ENCODE data around the gene MIR17HG. TPM values are rescaled to one million over a fixed set of nuclear protein-coding genes. Genes with fewer than 3 reads are reported as not detected.

Gene MIR17HG
- total RNA-seq, 4 donors from 2014 or later, result 0.51 to 1.3 TPM; not detected in 2

- intact Hi-C loops (cut with DNase I; ENCODE audit: low total_unique reads), result no loop called here
- no peak for DNase-seq
- H3K27me3 ChIP-seq, result no peaks in the 10 kb centered on the region
- ATAC-seq, result no peak
- no peaks in the 10 kb centered on the region for H3K9me3 ChIP-seq
- H3K4me3 ChIP-seq, result no peak overlapping the region
- no peak overlapping the region for H3K27ac ChIP-seq
- TF ChIP-seq POLR2A (IDR thresholded peaks at IDR 0.05) (no peak), CTCF (IDR thresholded peaks at IDR 0.05 in 4 of 5, conservative IDR thresholded peaks at IDR 0.05 in 1 of 5) (no peak)
- no peaks in the 10 kb centered on the region for H3K36me3 ChIP-seq
- in situ Hi-C loops (cut with MboI; ENCODE audit: low sequenced_read_pairs in 4 of 4), result no loop called here
- H3K4me1 ChIP-seq, result no peaks in the 10 kb centered on the region
Measured at GRCh38 chr13:91304741-91305140, 42.7 kb upstream of the MIR17HG start.

- intact Hi-C loops (cut with DNase I; ENCODE audit: low total_unique reads), result no loop called here
- in situ Hi-C loops (cut with MboI; ENCODE audit: low sequenced_read_pairs in 4 of 4), result no loop called here
- no peaks in the 10 kb centered on the region for H3K36me3 ChIP-seq
- ATAC-seq, result no peak
- no peaks in the 10 kb centered on the region for H3K4me1 ChIP-seq
- H3K4me3 ChIP-seq, result no peak overlapping the region
- H3K27me3 ChIP-seq, result no peaks in the 10 kb centered on the region
- TF ChIP-seq CTCF (IDR thresholded peaks at IDR 0.05 in 4 of 5, conservative IDR thresholded peaks at IDR 0.05 in 1 of 5) (no peak), POLR2A (IDR thresholded peaks at IDR 0.05) (no peak)
- no peak for DNase-seq
- H3K27ac ChIP-seq, result no peak overlapping the region
- no peaks in the 10 kb centered on the region for H3K9me3 ChIP-seq
Measured at GRCh38 chr13:91305652-91306051, 41.8 kb upstream of the MIR17HG start.

DNA sequence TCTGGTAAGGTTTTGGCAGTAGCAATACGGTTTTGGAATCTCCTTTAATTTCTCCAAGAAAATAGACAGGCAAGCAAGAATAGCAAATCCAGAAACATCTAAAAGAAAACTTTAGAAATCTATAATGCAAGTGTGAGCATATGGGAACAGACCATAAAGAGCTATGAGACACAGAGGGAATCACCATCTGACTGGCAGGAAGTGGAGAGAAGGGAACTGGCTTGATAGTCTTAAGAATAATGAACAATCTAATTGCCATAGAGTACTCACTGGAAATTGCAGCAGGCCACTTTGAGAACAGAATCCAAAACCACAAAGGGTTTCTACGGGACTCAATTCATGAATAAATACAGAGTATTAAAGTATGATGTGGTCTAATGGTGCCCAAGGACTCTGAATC, 39.6 kb upstream of the MIR17HG start:
- DNase-seq (no peak), ATAC-seq (no peak)
- in situ Hi-C loops (cut with MboI; ENCODE audit: low sequenced_read_pairs in 4 of 4) (no loop called here), intact Hi-C loops (cut with DNase I; ENCODE audit: low total_unique reads) (no loop called here)
- no peaks in the 10 kb centered on the region for H3K27me3 ChIP-seq
- no peaks in the 10 kb centered on the region for H3K36me3 ChIP-seq
- no peaks in the 10 kb centered on the region for H3K4me1 ChIP-seq
- H3K27ac ChIP-seq, result no peak overlapping the region
- no peak overlapping the region for H3K4me3 ChIP-seq
- H3K9me3 ChIP-seq, result no peaks in the 10 kb centered on the region
- TF ChIP-seq CTCF (IDR thresholded peaks at IDR 0.05 in 4 of 5, conservative IDR thresholded peaks at IDR 0.05 in 1 of 5), result no peak
- no peak for TF ChIP-seq POLR2A (IDR thresholded peaks at IDR 0.05)

GRCh38 chr13:91308299-91308698, 39.2 kb upstream of the MIR17HG start:
- Histone ChIP-seq H3K36me3 (no peaks in the 10 kb centered on the region), H3K27me3 (peaks cover 0 to 4% (median 0%) of the 10 kb centered on the region in 3 donors), H3K27ac (no peak overlapping the region), H3K9me3 (no peaks in the 10 kb centered on the region), H3K4me1 (peaks cover 0 to 2% of the 10 kb centered on the region in 2 donors), H3K4me3 (no peak overlapping the region)
- TF ChIP-seq POLR2A (IDR thresholded peaks at IDR 0.05), result no peak
- TF ChIP-seq CTCF (IDR thresholded peaks at IDR 0.05 in 4 of 5, conservative IDR thresholded peaks at IDR 0.05 in 1 of 5), result no peak
- intact Hi-C loops (cut with DNase I; ENCODE audit: low total_unique reads), result no loop called here
- ATAC-seq (no peak), DNase-seq (no peak)
- in situ Hi-C loops (cut with MboI; ENCODE audit: low sequenced_read_pairs in 4 of 4), result no loop called here

DNA sequence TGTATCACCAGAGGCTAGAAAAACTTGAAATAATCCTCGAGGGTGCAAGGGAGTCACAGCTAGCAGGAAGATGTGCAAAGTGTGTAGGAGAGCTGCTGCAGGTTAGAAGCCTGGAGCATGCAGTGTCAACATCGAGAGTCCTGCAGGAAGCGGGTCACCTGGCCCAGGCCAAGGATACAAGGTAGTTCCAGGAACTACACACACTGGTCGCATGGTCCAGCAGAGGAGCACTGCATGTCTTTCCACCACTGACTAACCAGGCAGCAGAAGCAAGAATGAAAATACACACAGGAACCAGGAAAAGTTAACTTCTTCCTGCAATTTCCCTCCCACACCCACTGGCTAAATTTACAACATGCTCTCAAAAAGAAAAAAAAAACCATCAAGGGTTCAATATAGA, 36.0 kb upstream of the MIR17HG start:
- no peak overlapping the region for H3K27ac ChIP-seq
- no peak overlapping the region for H3K4me3 ChIP-seq
- DNase-seq, result no peak
- ATAC-seq, result no peak
- in situ Hi-C loops (cut with MboI; ENCODE audit: low sequenced_read_pairs in 4 of 4), result no loop called here
- H3K9me3 ChIP-seq, result no peaks in the 10 kb centered on the region
- H3K27me3 ChIP-seq, result peaks cover 4 to 17% (median 6%) of the 10 kb centered on the region in 3 donors
- intact Hi-C loops (cut with DNase I; ENCODE audit: low total_unique reads), result loop anchor here (5.0 kb wide), 2 partner anchors 36 to 411 kb away; partner anchors contain the start of gene MIR17HG
- TF ChIP-seq CTCF (IDR thresholded peaks at IDR 0.05 in 4 of 5, conservative IDR thresholded peaks at IDR 0.05 in 1 of 5), result no peak
- no peak for TF ChIP-seq POLR2A (IDR thresholded peaks at IDR 0.05)
- peaks cover 0 to 3% of the 10 kb centered on the region in 2 donors for H3K4me1 ChIP-seq
- H3K36me3 ChIP-seq, result no peaks in the 10 kb centered on the region
